Measurements from ENCODE around the gene EIF5AL1. TPM values are rescaled to one million over a fixed set of nuclear protein-coding genes. Genes with fewer than 3 reads are reported as not detected.
A peak's percentile ranks its signal among the peaks of the same experiment; 100 is the strongest.

EIF5AL1 gene
- total RNA-seq, 1 donor from 2014 or later: 1.1 TPM

DNA sequence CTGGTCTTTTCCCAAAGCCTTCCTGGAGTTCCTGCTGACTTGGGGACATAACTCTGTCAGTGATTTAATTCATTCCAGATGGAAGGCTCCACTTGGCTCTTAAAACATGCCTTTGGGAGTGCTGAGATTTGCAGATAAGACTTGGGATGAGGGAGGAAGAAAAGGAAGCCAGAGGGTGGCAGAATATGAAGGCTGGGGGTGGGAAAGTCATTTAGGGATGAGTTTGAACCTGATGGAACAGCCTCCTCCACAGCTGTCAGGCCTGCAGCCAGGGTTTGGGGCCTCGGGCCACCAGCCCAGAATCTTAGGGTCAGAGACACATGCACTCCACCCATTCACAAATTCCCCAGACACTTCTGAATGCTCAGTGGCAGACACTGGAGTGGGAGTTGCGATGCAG, 28.4 kb upstream of the EIF5AL1 start:
- peaks cover 23% of the 10 kb centered on the region for H3K4me1 Mint-ChIP-seq (ENCODE audit: low read depth, unreplicated experiment)
- peak overlapping the region; percentile 11 for H3K4me2 ChIP-seq (ENCODE audit: low read length)
- H3K36me3 ChIP-seq (ENCODE audit: insufficient read depth, low read length): no peaks in the 10 kb centered on the region
- peaks cover 5% of the 10 kb centered on the region for H3K9me3 Mint-ChIP-seq (ENCODE audit: unreplicated experiment)
- peaks cover 20% of the 10 kb centered on the region for H3K4me1 ChIP-seq (ENCODE audit: insufficient read depth, low read length)
- no peak overlapping the region for H3K4me3 ChIP-seq (ENCODE audit: insufficient read depth, low read depth, low read length)
- H3K27ac Mint-ChIP-seq (ENCODE audit: unreplicated experiment): no peak overlapping the region
- H2AFZ ChIP-seq (ENCODE audit: low read depth, low read length): no peak overlapping the region
- H3K9me3 ChIP-seq (ENCODE audit: insufficient read depth, low read depth, low read length): no peaks in the 10 kb centered on the region
- H3K4me3 Mint-ChIP-seq (ENCODE audit: unreplicated experiment): no peak overlapping the region
- H3K27me3 Mint-ChIP-seq (ENCODE audit: low read depth, unreplicated experiment): no peaks in the 10 kb centered on the region
- no peak overlapping the region for H3K27ac ChIP-seq (ENCODE audit: low read depth, low read length)
- no peaks in the 10 kb centered on the region for H3K36me3 Mint-ChIP-seq (ENCODE audit: low read depth, unreplicated experiment)
- H3K9ac ChIP-seq (ENCODE audit: low read length): no peak overlapping the region
- DNase-seq (ENCODE audit: low read depth): peak; percentile 45
- TF ChIP-seq EZH2 (IDR thresholded peaks at IDR 0.05; ENCODE audit: insufficient read depth, low read length): no peak
- TF ChIP-seq, protein P1, sequence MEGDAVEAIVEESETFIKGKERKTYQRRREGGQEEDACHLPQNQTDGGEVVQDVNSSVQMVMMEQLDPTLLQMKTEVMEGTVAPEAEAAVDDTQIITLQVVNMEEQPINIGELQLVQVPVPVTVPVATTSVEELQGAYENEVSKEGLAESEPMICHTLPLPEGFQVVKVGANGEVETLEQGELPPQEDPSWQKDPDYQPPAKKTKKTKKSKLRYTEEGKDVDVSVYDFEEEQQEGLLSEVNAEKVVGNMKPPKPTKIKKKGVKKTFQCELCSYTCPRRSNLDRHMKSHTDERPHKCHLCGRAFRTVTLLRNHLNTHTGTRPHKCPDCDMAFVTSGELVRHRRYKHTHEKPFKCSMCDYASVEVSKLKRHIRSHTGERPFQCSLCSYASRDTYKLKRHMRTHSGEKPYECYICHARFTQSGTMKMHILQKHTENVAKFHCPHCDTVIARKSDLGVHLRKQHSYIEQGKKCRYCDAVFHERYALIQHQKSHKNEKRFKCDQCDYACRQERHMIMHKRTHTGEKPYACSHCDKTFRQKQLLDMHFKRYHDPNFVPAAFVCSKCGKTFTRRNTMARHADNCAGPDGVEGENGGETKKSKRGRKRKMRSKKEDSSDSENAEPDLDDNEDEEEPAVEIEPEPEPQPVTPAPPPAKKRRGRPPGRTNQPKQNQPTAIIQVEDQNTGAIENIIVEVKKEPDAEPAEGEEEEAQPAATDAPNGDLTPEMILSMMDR (IDR thresholded peaks at IDR 0.05; ENCODE audit: insufficient read depth, low read depth, low read length): no peak
- H4K20me1 ChIP-seq (ENCODE audit: insufficient read depth, low read length): no peaks in the 10 kb centered on the region
- no peaks in the 10 kb centered on the region for H3K27me3 ChIP-seq (ENCODE audit: insufficient read depth, low read length)
- no peak for FAIRE-seq
- H3K79me2 ChIP-seq (ENCODE audit: insufficient read depth, low read length): no peaks in the 10 kb centered on the region

DNA sequence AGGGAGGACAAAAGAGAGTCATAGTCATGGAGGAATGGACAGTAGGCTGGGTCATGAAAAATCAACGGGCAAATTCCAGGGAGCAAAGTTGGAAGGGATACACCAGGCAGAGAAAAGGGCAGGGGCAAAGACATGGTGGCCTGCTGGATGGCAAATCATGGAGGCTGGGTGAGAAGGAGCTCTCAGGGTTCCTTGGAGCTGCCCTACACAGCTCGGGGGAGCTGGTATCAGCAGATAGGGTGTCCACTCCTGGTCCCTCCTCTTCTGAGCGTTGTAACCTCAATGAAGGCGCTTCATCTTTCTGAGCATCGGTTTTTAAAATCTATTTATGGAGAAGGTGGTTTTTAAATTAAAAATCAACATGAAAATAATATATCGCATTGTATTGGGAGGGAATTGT, 27.9 kb upstream of the EIF5AL1 start:
- no peak overlapping the region for H3K4me3 ChIP-seq (ENCODE audit: insufficient read depth, low read depth, low read length)
- no peak for DNase-seq (ENCODE audit: low read depth)
- H3K27me3 Mint-ChIP-seq (ENCODE audit: low read depth, unreplicated experiment): no peaks in the 10 kb centered on the region
- no peak for FAIRE-seq
- no peak overlapping the region for H2AFZ ChIP-seq (ENCODE audit: low read depth, low read length)
- H4K20me1 ChIP-seq (ENCODE audit: insufficient read depth, low read length): no peaks in the 10 kb centered on the region
- TF ChIP-seq EZH2 (IDR thresholded peaks at IDR 0.05; ENCODE audit: insufficient read depth, low read length): no peak
- TF ChIP-seq, protein P1 (IDR thresholded peaks at IDR 0.05; ENCODE audit: insufficient read depth, low read depth, low read length): no peak
- no peak overlapping the region for H3K27ac ChIP-seq (ENCODE audit: low read depth, low read length)
- H3K9me3 Mint-ChIP-seq (ENCODE audit: unreplicated experiment): peaks cover 5% of the 10 kb centered on the region
- no peaks in the 10 kb centered on the region for H3K27me3 ChIP-seq (ENCODE audit: insufficient read depth, low read length)
- no peak overlapping the region for H3K9ac ChIP-seq (ENCODE audit: low read length)
- H3K4me3 Mint-ChIP-seq (ENCODE audit: unreplicated experiment): no peak overlapping the region
- H3K36me3 Mint-ChIP-seq (ENCODE audit: low read depth, unreplicated experiment): no peaks in the 10 kb centered on the region
- peaks cover 27% of the 10 kb centered on the region for H3K4me1 Mint-ChIP-seq (ENCODE audit: low read depth, unreplicated experiment)
- H3K9me3 ChIP-seq (ENCODE audit: insufficient read depth, low read depth, low read length): no peaks in the 10 kb centered on the region
- no peaks in the 10 kb centered on the region for H3K36me3 ChIP-seq (ENCODE audit: insufficient read depth, low read length)
- peaks cover 22% of the 10 kb centered on the region for H3K4me1 ChIP-seq (ENCODE audit: insufficient read depth, low read length)
- H3K79me2 ChIP-seq (ENCODE audit: insufficient read depth, low read length): no peaks in the 10 kb centered on the region
- no peak overlapping the region for H3K27ac Mint-ChIP-seq (ENCODE audit: unreplicated experiment)
- H3K4me2 ChIP-seq (ENCODE audit: low read length): no peak overlapping the region

DNA sequence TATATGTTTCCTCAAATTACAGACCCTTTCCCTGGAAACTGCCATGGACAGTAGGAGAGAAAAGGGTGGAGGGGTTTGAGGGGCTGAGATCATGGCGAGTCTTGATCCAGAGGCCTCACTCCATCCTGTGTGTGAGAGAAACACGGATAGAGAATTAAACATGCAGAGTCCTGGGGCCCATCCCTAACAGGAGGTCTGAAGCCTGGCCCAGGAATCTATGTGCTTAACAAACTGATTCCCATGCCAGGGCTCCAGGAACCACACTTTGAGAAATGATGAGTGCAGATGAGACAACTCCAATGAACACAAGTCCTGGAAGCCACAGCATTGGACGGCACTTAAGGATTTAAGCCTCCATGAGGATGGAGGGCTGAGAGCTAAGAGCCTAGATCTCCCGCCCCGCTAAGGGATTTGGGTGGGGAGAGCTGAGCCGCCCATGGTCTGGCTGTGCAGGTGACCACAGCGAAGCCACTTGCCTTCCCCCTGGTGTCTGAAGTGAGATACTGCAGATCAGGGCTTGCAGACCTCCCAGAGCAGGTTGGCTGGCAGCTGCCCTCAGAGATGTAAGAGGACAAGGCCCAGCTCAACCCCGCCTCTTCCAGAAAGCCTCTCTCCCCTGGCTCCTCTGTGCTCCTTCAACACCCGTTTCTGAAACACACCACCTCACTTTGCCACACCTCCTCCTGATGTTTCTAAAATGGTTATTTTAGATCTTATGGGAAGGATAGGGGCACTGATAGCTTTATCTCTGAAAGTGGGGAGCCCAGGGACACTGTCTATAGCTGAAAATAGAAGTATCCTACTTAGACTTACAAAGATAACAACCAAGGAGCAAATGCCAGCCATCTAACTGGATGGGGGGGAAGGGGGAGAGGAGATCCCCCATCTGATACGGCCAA, 24.8 kb upstream of the EIF5AL1 start:
- H3K36me3 ChIP-seq (ENCODE audit: insufficient read depth, low read length): no peaks in the 10 kb centered on the region
- peak overlapping the region; percentile 71 for H3K4me2 ChIP-seq (ENCODE audit: low read length)
- peaks cover 38% of the 10 kb centered on the region for H3K4me1 Mint-ChIP-seq (ENCODE audit: low read depth, unreplicated experiment)
- TF ChIP-seq, protein P1 (IDR thresholded peaks at IDR 0.05; ENCODE audit: insufficient read depth, low read depth, low read length): peak; percentile 38
- TF ChIP-seq EZH2 (IDR thresholded peaks at IDR 0.05; ENCODE audit: insufficient read depth, low read length): no peak
- no peaks in the 10 kb centered on the region for H3K9me3 ChIP-seq (ENCODE audit: insufficient read depth, low read depth, low read length)
- H3K4me3 Mint-ChIP-seq (ENCODE audit: unreplicated experiment): no peak overlapping the region
- peak overlapping the region; percentile 96 for H3K27ac Mint-ChIP-seq (ENCODE audit: unreplicated experiment)
- H2AFZ ChIP-seq (ENCODE audit: low read depth, low read length): peak overlapping the region; percentile 66
- H3K36me3 Mint-ChIP-seq (ENCODE audit: low read depth, unreplicated experiment): no peaks in the 10 kb centered on the region
- H3K4me1 ChIP-seq (ENCODE audit: insufficient read depth, low read length): peaks cover 32% of the 10 kb centered on the region
- no peaks in the 10 kb centered on the region for H3K27me3 ChIP-seq (ENCODE audit: insufficient read depth, low read length)
- no peaks in the 10 kb centered on the region for H3K9me3 Mint-ChIP-seq (ENCODE audit: unreplicated experiment)
- H4K20me1 ChIP-seq (ENCODE audit: insufficient read depth, low read length): no peaks in the 10 kb centered on the region
- peak overlapping the region; percentile 76 for H3K27ac ChIP-seq (ENCODE audit: low read depth, low read length)
- H3K9ac ChIP-seq (ENCODE audit: low read length): peak overlapping the region; percentile 51
- peak; percentile 44 for DNase-seq (ENCODE audit: low read depth)
- H3K4me3 ChIP-seq (ENCODE audit: insufficient read depth, low read depth, low read length): no peak overlapping the region
- peaks cover under 1% of the 10 kb centered on the region for H3K27me3 Mint-ChIP-seq (ENCODE audit: low read depth, unreplicated experiment)
- no peaks in the 10 kb centered on the region for H3K79me2 ChIP-seq (ENCODE audit: insufficient read depth, low read length)
- FAIRE-seq: no peak
